Stimulated activated CD4-positive, alpha-beta T cell treated with anti-CD3 and anti-CD28 coated beads, Interleukin-4, amount 100 ng/mL, for 24 hours (primary cell): ENCODE data around the gene GNA15.
"Not testable (repeated sequence)": the region's sequence is repeated elsewhere in the genome, so short reads cannot be mapped to it uniquely, and the experiment has no call there.

Source experiments
- DNase-seq: peaks from one replicate; pipeline ENCODE4 v3.0.0-alpha.2; 2020

Gene GNA15

DNA sequence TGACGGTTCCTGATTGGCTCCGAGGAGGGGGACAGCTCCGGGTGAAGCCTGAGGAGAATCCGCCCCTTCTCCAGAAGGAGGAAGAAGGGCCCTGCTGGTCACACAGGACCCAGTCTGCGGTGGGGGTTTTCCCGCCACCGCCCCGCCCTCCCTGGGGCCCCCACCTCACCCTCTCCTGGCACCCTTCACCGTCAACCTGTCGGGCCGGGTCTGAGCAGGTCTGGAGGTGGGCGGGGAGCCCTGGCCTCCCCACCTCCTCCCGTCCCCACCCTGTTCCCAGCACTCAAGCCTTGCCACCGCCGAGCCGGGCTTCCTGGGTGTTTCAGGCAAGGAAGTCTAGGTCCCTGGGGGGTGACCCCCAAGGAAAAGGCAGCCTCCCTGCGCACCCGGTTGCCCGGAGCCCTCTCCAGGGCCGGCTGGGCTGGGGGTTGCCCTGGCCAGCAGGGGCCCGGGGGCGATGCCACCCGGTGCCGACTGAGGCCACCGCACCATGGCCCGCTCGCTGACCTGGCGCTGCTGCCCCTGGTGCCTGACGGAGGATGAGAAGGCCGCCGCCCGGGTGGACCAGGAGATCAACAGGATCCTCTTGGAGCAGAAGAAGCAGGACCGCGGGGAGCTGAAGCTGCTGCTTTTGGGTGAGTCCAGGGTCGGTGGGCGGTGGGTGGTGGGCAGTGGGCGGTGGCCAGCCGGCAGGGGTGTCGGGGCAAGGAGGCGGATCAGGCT lies at the start of gene GNA15:
Gene GNA15, plus strand, starts transcription at position 73 of the 723 bp plus-strand sequence. Its CDS starts 418 bp downstream, at position 491.
- peak; percentile 34 for DNase-seq

DNA sequence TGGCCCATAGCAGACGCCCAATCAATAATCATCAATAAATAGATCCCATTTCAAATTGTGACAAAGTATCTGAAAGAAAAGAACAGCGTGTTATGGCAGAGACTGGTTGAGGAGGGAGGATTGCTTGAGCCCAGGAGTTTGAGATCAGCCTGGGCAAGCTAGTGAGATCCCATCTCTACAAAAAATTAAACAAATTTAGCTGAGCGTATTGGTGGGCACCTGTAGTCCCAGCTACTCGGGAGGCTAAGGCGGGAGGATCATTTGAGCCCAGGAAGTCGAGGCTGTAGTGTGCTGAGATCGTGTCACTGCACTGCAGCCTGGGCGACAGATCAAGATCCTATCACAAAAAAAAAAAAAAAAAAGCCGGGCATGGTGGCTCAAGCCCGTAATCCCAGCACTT lies 48.1 kb upstream of the GNA15 start:
- no peak for DNase-seq

- DNase-seq: not testable (repeated sequence)
These were observed 46.5 kb upstream of the GNA15 start for GRCh38 chr19:3089299-3089855.

DNA sequence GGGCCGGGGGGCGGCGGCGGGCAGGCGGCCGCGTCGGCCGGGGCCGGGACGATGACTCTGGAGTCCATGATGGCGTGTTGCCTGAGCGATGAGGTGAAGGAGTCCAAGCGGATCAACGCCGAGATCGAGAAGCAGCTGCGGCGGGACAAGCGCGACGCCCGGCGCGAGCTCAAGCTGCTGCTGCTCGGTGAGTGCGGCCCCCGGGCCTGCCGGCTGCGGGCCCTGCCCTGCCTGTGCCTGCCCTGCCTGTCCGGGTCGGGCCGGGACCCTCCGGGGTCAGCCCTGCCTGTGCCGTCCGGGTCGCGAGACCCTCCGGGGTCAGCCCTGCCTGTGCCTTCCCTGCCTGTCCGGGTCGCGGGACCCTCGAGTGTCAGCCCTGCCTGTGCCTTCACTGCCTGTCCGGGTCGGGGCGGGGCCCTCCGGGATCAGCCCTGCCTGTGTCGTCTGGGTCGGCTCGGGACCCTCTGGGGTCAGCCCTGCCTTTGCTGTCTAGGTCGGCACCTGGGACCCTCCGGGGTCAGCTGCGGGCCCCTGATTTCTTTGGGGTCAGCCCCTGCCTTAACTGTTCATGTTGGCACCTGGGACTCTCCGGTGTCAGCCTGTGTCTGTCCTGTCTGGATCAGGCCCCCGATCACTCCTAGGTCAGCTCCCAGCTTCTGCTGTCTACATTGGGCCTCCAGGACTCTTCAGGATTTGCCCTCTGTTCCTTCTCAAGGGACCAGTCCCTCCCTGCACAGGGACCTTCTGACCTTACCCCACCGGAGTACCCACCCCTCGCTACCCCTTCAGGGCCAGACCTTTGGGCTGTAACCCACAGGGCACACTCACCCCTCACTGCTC lies 41.0 kb upstream of the GNA15 start:
- no peak for DNase-seq

GRCh38 chr19:3095441-3096191 lies 40.2 kb upstream of the GNA15 start:
- DNase-seq: peak; percentile 45

DNA sequence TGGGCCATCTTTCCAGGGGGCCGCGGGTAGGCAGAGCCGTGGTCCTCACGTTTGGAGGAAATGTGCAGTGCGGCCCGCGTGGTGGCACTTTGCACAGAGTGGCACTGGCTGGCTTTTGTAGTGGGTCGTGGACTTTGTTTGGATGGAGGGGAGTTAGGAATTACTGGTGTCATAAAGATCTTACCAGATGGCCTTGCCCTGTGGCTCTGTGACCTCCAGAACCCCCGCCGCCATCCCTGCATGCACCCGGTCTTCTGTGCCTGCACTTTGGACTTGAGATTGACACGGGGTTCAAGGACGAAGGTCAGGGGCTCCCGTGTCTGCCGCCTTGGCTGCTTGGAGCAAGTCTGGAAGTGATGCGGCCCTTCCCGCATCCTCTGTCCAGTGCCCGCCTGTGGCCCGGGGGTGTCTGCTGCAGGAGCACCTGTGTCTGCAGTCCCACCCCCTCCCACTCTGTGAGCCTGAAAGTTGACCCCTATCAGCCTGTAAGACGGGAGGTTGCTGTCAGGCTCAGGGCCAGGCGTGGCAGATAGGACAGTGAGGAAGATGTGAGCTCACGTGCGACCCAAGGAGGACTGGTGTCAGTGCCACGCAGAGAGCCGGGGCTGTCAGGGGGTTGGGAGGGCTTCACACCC lies 39.4 kb upstream of the GNA15 start:
- DNase-seq: no peak

GRCh38 chr19:3096902-3097326 lies 38.9 kb upstream of the GNA15 start:
- no peak for DNase-seq

GRCh38 chr19:3097442-3097871 lies 38.4 kb upstream of the GNA15 start:
- DNase-seq: no peak

DNA sequence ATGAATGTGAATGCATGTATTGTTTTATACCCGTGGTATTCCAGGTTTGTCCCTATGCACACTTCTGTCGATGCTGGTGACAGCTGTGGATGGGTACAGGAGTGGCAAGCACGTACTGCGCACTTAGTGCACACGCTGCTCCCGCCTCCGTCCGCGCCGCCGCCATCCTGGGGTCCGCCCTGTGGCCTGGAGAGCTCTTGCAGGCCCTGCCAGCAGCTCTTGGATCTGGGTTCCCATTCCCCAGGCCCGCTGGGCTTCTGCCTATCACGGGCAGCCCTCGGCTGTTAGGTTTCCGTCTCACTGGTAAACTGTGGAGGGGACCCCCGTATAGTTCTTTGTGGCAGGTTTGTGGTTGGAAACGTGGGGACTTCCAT lies 37.7 kb upstream of the GNA15 start:
- no peak for DNase-seq

DNA sequence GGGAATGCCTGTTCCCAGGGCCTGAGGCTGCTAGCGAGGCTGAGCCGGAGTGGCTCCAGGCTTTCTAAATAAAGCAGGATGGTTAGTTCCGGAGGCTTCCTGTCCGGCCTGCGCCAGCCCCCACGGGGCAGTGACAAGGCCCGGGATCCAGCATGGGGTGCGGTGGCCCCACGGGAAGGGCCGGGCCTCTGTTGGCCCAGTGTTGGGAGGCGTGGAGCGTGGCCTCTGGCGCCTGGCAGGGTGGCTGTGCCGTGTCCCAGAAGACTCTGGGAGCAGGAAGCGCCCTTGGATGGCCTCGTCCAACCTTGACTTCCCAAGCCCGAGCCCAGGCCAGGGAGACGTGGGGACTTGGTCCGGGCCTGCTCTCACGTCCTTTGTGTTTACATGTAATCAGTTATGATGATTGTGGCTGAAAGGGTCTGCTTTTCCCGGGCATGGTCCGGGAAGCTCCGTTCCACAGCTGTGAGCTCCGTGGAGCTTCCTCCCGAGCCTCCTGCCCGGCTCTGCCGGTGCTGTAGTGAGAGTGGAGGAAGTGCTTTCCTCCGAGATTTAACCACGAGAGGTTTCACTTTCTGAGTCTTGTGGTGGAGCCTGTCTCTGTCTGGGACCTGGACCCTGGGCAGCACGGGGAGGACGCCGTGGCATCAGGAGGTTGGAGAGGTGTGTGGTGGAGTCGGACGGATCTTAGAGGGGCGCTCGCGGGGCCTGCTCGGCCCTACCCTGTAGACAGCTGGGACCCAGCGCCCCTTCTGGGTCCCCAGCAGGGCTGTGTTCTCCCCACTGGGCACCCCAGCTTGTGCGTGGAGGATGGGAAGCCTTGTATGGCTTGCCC lies 37.1 kb upstream of the GNA15 start:
- DNase-seq: no peak

GRCh38 chr19:3099347-3100145 lies 36.3 kb upstream of the GNA15 start:
- no peak for DNase-seq

GRCh38 chr19:3100331-3100730 lies 35.5 kb upstream of the GNA15 start:
- no peak for DNase-seq

DNA sequence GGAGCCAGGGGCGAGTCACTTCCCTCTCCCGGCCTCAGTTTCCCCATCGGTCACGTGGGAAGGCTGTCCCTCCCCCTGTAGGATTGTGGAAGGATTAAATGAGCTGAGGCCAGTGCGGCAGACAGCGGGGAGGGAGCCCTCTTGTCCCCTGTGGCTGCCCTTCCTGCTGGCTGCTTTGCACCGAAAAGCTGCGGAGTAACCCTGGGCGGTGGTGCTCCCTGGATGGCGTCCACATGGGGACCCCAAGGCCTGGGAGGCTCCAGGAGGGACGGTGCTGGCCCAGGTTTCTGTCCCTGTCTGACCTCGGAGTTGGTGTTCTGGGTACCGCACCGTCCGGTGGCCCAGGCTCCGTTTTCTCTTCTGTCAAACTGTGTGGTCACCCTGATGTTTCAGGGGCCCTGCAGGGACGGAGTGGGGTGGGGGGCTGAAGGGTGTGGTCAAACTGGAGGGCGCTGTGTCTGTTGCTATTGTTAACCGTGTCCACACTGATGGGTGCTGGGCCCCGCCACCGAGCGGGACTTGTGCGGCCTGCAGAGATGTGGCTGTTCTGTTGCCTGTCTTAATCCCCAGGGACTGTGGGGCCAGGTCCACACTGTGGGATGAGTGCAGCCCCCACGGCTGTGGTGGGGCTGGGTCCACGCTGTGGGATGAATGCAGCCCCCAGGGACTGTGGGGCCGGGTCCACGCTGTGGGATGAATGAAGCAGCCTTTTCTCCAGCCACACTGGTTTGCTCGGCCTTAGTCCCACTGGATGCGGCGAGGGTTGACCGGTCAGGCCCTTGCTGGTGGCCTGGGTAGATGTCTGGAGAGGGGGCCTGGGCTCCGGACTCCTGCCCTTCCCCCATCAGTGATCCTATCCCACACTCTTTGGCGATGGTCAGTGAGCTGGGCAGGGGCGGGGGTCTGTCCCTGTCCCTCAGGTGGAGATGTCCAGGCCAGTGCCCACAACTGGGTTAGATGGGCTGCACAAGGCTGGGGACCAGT lies 34.8 kb upstream of the GNA15 start:
- no peak for DNase-seq

- DNase-seq: no peak
These were observed 33.3 kb upstream of the GNA15 start for GRCh38 chr19:3102239-3103140.

- no peak for DNase-seq
These were observed 31.2 kb upstream of the GNA15 start for GRCh38 chr19:3104708-3104983.

DNA sequence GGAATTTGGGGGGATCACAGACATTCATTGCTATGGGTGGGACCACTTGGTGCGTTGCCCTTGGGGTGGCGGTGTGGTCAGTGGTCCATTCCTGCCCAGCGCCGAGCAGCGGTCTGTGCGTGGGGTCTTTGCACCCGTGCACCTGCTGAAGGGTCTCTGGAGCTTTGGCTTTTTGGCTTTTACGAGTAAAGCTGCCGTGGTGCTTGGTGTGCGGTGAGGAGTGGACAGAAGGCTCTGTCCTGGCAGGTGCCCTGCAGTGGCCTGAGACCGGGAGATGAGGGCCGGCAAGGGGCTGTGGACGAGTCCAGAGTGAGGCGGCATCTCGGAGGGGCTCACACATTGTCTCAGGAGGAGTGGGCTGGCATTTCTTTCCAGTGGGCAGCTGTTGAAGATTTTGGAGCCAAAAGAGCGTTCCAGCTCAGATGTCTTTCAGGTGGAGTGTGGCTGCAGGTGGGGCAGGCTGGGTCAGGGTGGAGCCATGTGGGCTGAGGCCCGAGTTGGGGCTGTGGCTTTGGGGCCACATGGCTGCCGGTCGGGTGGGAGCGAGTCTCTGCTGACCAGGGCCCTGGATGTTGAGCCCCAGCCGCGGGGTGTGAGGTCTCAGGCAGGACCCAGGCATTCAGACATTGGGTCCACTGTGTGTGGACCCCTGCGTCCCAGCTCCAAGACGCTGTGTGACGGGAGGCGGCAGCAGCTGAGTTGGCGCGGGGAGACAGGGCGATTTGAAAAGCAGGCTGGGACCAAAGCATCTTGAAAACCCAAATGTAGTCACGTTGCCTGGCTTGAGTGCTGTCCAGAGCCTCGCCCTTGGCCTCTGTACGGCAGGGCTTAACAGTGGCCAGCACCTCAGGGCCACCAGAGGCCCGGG lies 30.0 kb upstream of the GNA15 start:
- no peak for DNase-seq

DNA sequence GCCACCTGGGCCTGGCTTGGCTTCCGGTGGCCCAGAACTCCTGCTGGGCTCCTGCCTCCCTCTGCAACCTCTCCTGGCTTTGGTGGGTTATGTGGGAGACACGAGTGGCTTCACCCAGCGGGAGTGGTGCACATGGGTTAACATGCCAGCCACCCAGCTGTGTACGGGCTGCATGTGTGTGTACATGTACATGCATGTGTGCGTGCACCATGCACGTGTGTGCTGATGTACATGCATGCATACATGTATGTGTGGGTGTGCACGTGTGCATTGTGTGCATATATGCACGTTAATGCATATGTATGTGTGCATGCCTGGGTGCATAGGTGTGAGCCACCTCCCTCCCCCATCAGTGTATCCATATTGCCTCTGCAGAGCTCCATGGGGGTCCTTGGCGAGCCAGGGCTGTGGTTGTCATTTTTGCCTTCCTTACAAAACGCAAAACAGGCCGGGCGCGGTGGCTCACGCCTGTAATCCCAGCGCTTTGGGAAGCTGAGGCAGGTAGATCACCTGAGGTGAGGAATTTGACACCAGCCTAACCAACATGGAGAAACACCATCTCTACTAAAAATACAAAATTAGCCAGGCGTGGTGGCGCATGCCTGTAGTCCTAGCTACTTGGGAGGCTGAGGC lies 29.2 kb upstream of the GNA15 start:
- DNase-seq: no peak
